Bronchial epithelial cell (primary cell): ENCODE data around the gene BRD1. TPM values are rescaled to one million over a fixed set of nuclear protein-coding genes. Genes with fewer than 3 reads are reported as not detected.

Experiments used
- DNase-seq: peaks from one replicate; pipeline ENCODE4 v3.0.0-alpha.2; 2010; ENCODE audit warnings: low read depth
- FAIRE-seq: peaks from 2 replicates; lab custom pipeline; 2011; peaks lifted over from hg19 to GRCh38; lab: Jason Lieb, UNC
- H3K27me3 ChIP-seq: 2 replicates; pipeline ENCODE4 v1.5.1; 2011; ENCODE audit warnings: low read length; ENCODE audit not compliant: control insufficient read depth, insufficient read depth
- H3K36me3 ChIP-seq: 2 replicates; pipeline ENCODE4 v1.5.1; 2011; ENCODE audit warnings: low read length; ENCODE audit not compliant: control insufficient read depth, insufficient read depth
- H3K4me3 ChIP-seq: 2 replicates; pipeline ENCODE4 v1.5.1; 2011; ENCODE audit warnings: mild to moderate bottlenecking, low read depth, low read length, control low read depth
- CTCF ChIP-seq: IDR thresholded peaks from 2 replicates; pipeline ENCODE4 v1.5.1; 2011; ENCODE audit warnings: mild to moderate bottlenecking, moderate library complexity, low read length, control low read depth, inconsistent platforms; ENCODE audit not compliant: insufficient read depth, severe bottlenecking
- total RNA-seq: library from RNA; depleted of rRNA; stranded (reverse); fragments of >200 nt; gene quantifications from 2 replicates; pipeline ENCODE4 v1.2.1, GENCODE V29; 2014

The BRD1 gene
- total RNA-seq, 1 donor from 2014 or later: 18.2 TPM

GRCh38 chr22:49776891-49777290 lies 50.8 kb downstream of the BRD1 start:
- no peak for DNase-seq
- no peaks in the 10 kb centered on the region for H3K27me3 ChIP-seq
- no peak for FAIRE-seq
- H3K4me3 ChIP-seq: no peak overlapping the region
- no peak for TF ChIP-seq CTCF
- peaks cover 26% of the 10 kb centered on the region for H3K36me3 ChIP-seq

- no peak for FAIRE-seq
- H3K36me3 ChIP-seq: peaks cover 26% of the 10 kb centered on the region
- no peak overlapping the region for H3K4me3 ChIP-seq
- DNase-seq: no peak
- no peak for TF ChIP-seq CTCF
- H3K27me3 ChIP-seq: no peaks in the 10 kb centered on the region
Measured at GRCh38 chr22:49775867-49776511, 51.7 kb downstream of the BRD1 start.

GRCh38 chr22:49775191-49775866 lies 52.3 kb downstream of the BRD1 start:
- Histone ChIP-seq H3K27me3 (no peaks in the 10 kb centered on the region), H3K36me3 (peaks cover 22% of the 10 kb centered on the region), H3K4me3 (no peak overlapping the region)
- FAIRE-seq (no peak), DNase-seq (no peak)
- TF ChIP-seq CTCF: no peak

- no peak for FAIRE-seq
- TF ChIP-seq CTCF: no peak
Measured at GRCh38 chr22:49774499-49775151, 53.0 kb downstream of the BRD1 start.

GRCh38 chr22:49774046-49774445 lies 53.6 kb downstream of the BRD1 start:
- no peak for DNase-seq
- Histone ChIP-seq H3K27me3 (no peaks in the 10 kb centered on the region), H3K4me3 (no peak overlapping the region), H3K36me3 (peaks cover 21% of the 10 kb centered on the region)
- no peak for FAIRE-seq
- no peak for TF ChIP-seq CTCF

More at GRCh38 chr22:49774499-49775151, 53.0 kb downstream of the BRD1 start:
- no peak for DNase-seq
- Histone ChIP-seq H3K4me3 (no peak overlapping the region), H3K27me3 (no peaks in the 10 kb centered on the region), H3K36me3 (peaks cover 21% of the 10 kb centered on the region)
